KOPT-K1 (cell line): Measurements from ENCODE around the gene SIAH1.
A peak's percentile ranks its signal among the peaks of the same experiment; 100 is the strongest.
"Not testable (repeated sequence)": the region's sequence is repeated elsewhere in the genome, so short reads cannot be mapped to it uniquely, and the experiment has no call there.

Experiments
- H3K27ac ChIP-seq: fragments of 200-600 bp; sonication (generic); 2 replicates; pipeline ENCODE4 v1.5.1; 2016; ENCODE audit warnings: antibody characterized with exemption, mild to moderate bottlenecking, low read depth, low read length; ENCODE audit not compliant: poor library complexity, severe bottlenecking
- H3K36me3 ChIP-seq: fragments of 200-600 bp; sonication (generic); 2 replicates; pipeline ENCODE4 v1.5.1; 2017; ENCODE audit warnings: antibody characterized with exemption, mild to moderate bottlenecking, low read length, moderate library complexity; ENCODE audit not compliant: insufficient read depth
- H3K9me3 ChIP-seq: fragments of 200-600 bp; sonication (generic); 2 replicates; pipeline ENCODE4 v1.5.1; 2017; ENCODE audit warnings: antibody characterized with exemption, low read length, mild to moderate bottlenecking; ENCODE audit not compliant: insufficient read depth, poor library complexity, severe bottlenecking

Gene SIAH1

DNA sequence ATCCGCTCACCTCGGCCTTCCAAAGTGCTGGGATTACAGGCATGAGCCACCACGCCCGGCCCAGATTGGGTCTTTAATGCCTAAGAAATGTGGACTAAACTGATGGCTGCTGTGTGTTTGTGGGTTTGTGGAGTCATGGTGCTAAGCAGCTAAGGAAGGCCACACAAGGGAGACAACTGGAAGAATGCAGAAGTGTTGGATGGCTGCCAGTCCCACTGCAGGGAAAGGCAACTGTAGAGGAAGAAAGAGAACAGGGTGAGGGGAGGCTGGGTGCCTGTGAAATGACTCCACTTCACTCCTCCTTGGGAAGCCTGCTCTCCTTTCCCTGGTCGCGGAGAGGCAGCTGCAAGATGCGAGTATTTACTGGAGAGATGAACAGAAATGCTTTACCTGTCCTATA is 23.5 kb upstream of the SIAH1 start:
- H3K36me3 ChIP-seq = no peaks in the 10 kb centered on the region
- no peaks in the 10 kb centered on the region for H3K9me3 ChIP-seq
- H3K27ac ChIP-seq = no peak overlapping the region

DNA sequence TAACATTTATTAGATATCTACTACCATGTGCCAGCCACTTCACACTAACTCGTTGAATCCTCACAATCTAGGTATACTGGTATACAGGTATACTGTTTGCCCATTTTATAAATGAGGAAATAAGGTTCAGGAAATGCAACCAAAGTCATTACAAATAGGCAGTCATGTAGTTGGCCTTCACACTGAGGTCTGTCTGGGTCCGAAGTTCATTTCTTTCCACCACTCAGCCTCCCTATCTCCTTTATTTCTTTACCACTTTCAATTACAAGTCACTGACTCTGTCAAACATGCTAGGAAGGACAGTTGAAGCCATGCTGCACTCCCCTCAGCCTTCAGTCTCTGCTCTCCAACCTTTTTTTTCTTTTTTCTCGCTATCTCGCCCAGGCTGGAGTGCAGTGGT is 20.7 kb upstream of the SIAH1 start:
- H3K27ac ChIP-seq = no peak overlapping the region

DNA sequence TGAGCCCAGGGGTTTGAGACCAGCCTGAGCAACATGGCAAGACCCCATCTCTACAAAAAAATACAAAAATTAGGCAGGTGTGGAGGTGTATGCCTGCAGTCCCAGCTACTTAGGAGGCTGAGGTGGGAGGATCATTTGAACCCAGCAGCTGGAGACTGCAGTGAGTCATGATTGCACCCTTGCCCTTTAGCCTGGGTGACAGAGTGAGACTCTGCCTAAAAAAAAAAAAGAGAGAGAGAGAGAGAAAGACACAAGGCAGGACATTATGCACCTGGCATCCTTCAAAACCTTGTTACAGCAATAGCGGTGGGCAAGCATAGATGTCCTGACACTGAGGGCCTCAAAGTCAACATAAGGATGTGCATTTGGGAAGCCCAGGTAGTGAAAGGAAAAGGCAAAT is 19.9 kb upstream of the SIAH1 start:
- no peaks in the 10 kb centered on the region for H3K36me3 ChIP-seq
- H3K27ac ChIP-seq = no peak overlapping the region
- H3K9me3 ChIP-seq = no peaks in the 10 kb centered on the region

More for the DNA sequence above, 20.7 kb upstream of the SIAH1 start:
- Histone ChIP-seq H3K9me3 (no peaks in the 10 kb centered on the region), H3K36me3 (no peaks in the 10 kb centered on the region)

DNA sequence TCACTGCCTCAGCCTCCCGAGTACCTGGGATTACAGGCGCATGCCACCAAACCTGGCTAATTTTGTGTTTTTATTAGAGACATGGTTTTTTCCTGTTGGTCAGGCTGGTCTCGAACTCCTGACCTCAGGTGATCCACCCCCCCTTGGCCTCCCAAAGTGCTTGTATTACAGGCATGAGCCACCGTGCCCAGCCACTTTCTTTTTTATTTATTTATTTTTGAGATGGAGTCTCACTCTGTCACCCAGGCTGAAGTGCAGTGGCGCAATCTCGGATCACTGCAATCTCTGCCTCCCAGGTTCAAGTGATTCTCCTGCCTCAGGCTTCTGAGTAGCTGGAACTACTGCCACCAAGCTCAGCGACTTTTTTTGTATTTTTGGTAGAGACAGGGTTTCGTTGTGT is 17.3 kb upstream of the SIAH1 start:
- H3K36me3 ChIP-seq, H3K27ac ChIP-seq, H3K9me3 ChIP-seq: not testable (repeated sequence)

- no peaks in the 10 kb centered on the region for H3K9me3 ChIP-seq
- H3K36me3 ChIP-seq = no peaks in the 10 kb centered on the region
- no peak overlapping the region for H3K27ac ChIP-seq
Observed at GRCh38 chr16:48395375-48395774, 10.2 kb upstream of the SIAH1 start.

DNA sequence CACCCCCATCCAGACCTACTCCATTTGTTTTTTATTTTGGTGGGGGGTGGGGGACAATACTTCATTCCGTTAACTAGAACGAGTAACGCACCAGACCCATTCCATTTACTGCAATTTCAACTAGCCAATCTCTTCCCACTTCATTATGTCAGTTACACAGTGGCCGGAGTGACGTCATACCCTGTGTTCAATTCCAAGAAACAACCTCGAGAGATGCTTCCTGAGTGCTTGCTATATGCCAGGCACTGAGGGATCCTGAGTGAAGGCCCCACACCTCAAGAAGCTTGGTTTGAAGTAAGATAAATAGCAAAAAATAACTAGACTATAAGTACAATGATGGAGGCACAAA is 9.1 kb upstream of the SIAH1 start:
- H3K27ac ChIP-seq = no peak overlapping the region
- no peaks in the 10 kb centered on the region for H3K36me3 ChIP-seq
- H3K9me3 ChIP-seq = no peaks in the 10 kb centered on the region

GRCh38 chr16:48393485-48394354 is 8.5 kb upstream of the SIAH1 start:
- Histone ChIP-seq H3K36me3 (no peaks in the 10 kb centered on the region), H3K27ac (no peak overlapping the region), H3K9me3 (no peaks in the 10 kb centered on the region)

- H3K36me3 ChIP-seq = no peaks in the 10 kb centered on the region
- H3K27ac ChIP-seq = no peak overlapping the region
- no peaks in the 10 kb centered on the region for H3K9me3 ChIP-seq
Observed at GRCh38 chr16:48392407-48392806, 7.2 kb upstream of the SIAH1 start.

- Histone ChIP-seq H3K9me3 (no peaks in the 10 kb centered on the region), H3K27ac (no peak overlapping the region), H3K36me3 (no peaks in the 10 kb centered on the region)
Observed at GRCh38 chr16:48386559-48387312, 1.5 kb upstream of the SIAH1 start.

GRCh38 chr16:48384520-48385252 is 527 bp downstream of the SIAH1 start:
- no peaks in the 10 kb centered on the region for H3K36me3 ChIP-seq
- no peaks in the 10 kb centered on the region for H3K9me3 ChIP-seq
- peak overlapping the region; percentile 77 for H3K27ac ChIP-seq

DNA sequence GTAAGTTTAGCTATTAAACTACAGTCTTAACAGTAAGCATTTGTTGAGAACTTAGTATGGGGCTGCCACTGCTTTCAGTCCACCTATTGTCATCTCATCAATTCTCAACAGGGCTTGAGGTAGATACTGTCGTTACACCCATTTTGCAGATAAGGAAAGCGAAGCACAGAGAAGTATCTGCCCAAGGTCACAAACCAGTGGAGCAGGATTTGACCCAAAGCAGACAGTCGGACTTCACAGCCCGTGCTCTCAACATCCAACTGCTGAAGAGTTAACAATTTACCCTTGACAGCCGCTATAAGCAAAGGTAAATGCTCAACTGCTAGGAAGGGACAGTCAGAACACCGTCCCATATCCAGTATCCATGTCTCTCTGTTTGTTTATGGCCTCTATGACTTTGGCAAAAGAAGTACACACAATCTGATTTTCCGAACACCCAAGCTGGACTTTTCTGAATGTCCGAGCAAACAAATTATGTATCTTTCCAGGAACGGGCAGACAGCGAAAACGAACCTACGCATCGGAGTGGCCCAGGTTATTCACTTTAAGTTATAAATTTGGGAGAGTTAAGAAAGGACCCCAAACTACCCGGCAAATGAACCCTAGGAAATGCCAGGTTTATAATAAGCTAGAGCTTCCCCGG is 1.2 kb downstream of the SIAH1 start:
- Histone ChIP-seq H3K36me3 (no peaks in the 10 kb centered on the region), H3K27ac (peak overlapping the region; percentile 77), H3K9me3 (no peaks in the 10 kb centered on the region)

DNA sequence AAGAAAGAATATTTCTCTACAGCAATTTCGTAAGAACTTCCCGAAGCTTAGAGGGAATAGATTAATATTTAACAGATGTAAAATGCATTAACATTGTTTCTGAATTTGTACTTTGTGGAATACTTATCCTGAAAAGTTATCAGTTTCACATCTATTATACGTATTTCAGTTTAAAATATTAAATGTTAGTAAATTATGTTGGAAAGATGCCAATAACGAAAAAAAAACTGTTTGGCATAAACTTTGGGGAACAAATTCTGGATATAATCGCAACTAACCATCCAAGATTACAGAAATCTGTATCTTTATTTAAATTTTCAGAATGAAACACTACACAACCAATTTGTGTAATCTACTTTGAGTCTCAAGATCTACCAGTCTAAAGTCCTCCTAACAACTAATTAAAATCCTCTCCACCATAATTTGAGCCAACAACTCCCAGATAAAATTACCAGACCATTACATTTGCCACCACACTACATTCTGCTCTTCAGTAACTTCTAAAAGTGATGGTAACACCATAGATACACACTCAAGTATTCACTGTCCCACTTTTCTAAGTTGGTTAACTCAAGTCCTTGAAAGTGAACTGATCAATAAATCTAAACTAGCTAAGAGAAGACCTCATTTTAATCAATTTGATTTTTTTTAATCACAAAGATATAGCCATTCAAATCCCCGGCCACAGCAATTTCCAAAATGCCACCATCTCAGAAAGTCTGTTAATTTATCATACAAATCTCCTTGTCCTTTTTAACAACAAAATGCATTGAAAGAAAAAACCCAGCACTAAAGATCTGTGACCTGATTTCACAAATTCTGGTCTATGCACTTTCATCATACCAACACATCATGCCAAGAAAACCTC is 2.0 kb downstream of the SIAH1 start:
- Histone ChIP-seq H3K36me3 (no peaks in the 10 kb centered on the region), H3K9me3 (no peaks in the 10 kb centered on the region), H3K27ac (peak overlapping the region; percentile 77)

DNA sequence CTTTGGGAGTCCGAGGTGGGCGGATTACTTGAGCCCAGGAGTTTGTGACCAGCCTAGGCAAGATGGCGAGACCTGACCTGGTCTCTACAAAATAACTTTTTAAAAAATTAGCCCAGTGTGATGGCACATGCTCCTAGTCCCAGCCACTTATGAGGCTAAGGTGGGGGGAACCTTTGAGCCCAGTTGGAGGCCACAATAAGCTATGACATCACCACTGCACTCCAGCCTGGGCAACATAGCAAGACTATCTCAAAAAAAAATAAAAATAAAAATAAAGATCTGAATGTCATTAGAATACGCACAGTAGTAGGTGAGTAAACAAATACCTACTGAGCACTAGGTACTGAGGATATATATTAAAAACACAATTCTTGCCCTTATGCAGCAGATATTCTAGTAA is 3.1 kb downstream of the SIAH1 start:
- Histone ChIP-seq H3K27ac (no peak overlapping the region), H3K9me3 (no peaks in the 10 kb centered on the region), H3K36me3 (no peaks in the 10 kb centered on the region)

- no peak overlapping the region for H3K27ac ChIP-seq
- H3K9me3 ChIP-seq = no peaks in the 10 kb centered on the region
- no peaks in the 10 kb centered on the region for H3K36me3 ChIP-seq
Observed at GRCh38 chr16:48381201-48381600, 4.0 kb downstream of the SIAH1 start.
